ENCODE data around the gene PSMG4.
A peak's percentile ranks its signal among the peaks of the same experiment; 100 is the strongest.

Gene PSMG4

GRCh38 chr6:3252861-3253596 lies 5.7 kb upstream of the PSMG4 start:
- no peak for DNase-seq

- no peak for DNase-seq
Observed at GRCh38 chr6:3253597-3253961, 5.2 kb upstream of the PSMG4 start.

- DNase-seq = no peak
Observed at GRCh38 chr6:3258201-3258600, 546 bp upstream of the PSMG4 start.

GRCh38 chr6:3259491-3259958 lies 778 bp downstream of the PSMG4 start:
- DNase-seq = no peak

- DNase-seq = no peak
Observed at GRCh38 chr6:3260296-3260695, 1.5 kb downstream of the PSMG4 start.

GRCh38 chr6:3260772-3261517 lies 2.2 kb downstream of the PSMG4 start:
- no peak for DNase-seq

- no peak for DNase-seq
Observed at GRCh38 chr6:3261518-3261820, 2.7 kb downstream of the PSMG4 start.

GRCh38 chr6:3261921-3262320 lies 3.2 kb downstream of the PSMG4 start:
- no peak for DNase-seq

GRCh38 chr6:3263096-3263495 lies 4.3 kb downstream of the PSMG4 start:
- DNase-seq = no peak

- DNase-seq = no peak
Observed at GRCh38 chr6:3264356-3264755, 5.6 kb downstream of the PSMG4 start.

GRCh38 chr6:3265671-3266070 lies 6.9 kb downstream of the PSMG4 start:
- DNase-seq = no peak

- DNase-seq = no peak
Observed at GRCh38 chr6:3266170-3266569, 7.4 kb downstream of the PSMG4 start.

GRCh38 chr6:3267162-3267561 lies 8.4 kb downstream of the PSMG4 start:
- DNase-seq = peak in 1 of 2 experiments; percentile 35

GRCh38 chr6:3268680-3269079 lies 9.9 kb downstream of the PSMG4 start:
- no peak for DNase-seq

GRCh38 chr6:3269281-3269975 lies 10.7 kb downstream of the PSMG4 start:
- DNase-seq = no peak

GRCh38 chr6:3270258-3270657 lies 11.5 kb downstream of the PSMG4 start:
- DNase-seq = no peak

- no peak for DNase-seq
Observed at GRCh38 chr6:3271756-3272155, 13.0 kb downstream of the PSMG4 start.

GRCh38 chr6:3272911-3273547 lies 14.3 kb downstream of the PSMG4 start:
- no peak for DNase-seq

GRCh38 chr6:3273707-3274521 lies 15.2 kb downstream of the PSMG4 start:
- no peak for DNase-seq

GRCh38 chr6:3276174-3277167 lies 17.7 kb downstream of the PSMG4 start:
- no peak for DNase-seq

GRCh38 chr6:3277251-3277650 lies 18.5 kb downstream of the PSMG4 start:
- DNase-seq = no peak
